T1000 (cell line): Measurements from ENCODE around the gene AK4.
"Not testable (repeated sequence)": the region's sequence is repeated elsewhere in the genome, so short reads cannot be mapped to it uniquely, and the experiment has no call there.

Experiments
- DNase-seq: peaks from one replicate; lab custom pipeline; 2025; ENCODE audit warnings: mixed read lengths; lab: John Stamatoyannopoulos, UW

Gene AK4

DNA sequence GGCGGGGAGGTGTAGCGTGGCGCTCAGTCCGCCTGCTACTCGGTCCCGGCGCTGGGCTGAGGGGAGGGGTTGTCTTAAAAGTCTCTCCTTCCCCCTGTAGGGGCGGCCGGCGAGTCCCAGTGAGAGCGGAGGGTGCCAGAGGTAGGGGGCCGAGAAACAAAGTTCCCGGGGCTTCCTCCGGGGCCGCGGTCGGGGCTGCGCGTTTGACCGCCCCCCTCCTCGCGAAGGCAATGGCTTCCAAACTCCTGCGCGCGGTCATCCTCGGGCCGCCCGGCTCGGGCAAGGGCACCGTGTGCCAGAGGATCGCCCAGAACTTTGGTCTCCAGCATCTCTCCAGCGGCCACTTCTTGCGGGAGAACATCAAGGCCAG is at the start of gene AK4:
AK4 (plus strand) TSS at position 26 of the 370 bp plus-strand sequence; CDS start at position 231, 205 bp downstream.
- DNase-seq = not testable (repeated sequence)

- no peak for DNase-seq
Measured at GRCh38 chr1:65103807-65104206, 44.2 kb upstream of the AK4 start.

DNA sequence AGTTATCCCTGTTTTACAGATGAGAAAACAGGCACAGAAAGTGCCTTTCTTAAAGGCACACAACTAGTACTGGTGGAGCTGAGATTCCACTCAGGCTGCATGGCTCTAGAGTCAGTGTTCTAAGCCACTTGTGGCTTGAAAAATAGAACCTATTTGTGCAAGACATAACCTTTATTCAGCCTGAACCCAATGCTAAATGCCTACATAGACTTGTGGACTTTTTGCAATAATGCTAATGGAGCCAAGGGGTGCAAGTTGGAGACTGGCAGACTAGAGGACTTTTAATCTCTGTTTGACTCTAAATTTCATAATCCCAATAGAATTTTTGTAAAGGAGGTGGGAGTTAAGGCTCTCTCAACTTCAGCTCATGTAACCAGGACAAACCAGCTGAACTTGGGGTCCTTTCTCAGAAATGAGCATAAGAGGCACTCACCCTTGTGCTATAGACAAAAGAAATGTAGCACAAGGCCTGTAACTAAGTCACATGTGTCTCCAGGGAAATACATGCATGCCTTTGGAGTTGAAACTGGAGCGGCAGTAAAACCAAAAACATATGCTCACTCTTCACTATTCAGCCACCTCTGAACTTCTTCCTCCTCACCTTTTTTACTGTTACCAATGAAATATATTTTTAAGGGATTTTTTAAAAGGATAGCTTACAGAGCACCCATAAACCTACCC is 43.0 kb upstream of the AK4 start:
- no peak for DNase-seq

- no peak for DNase-seq
Measured at GRCh38 chr1:65105596-65105995, 42.4 kb upstream of the AK4 start.

DNA sequence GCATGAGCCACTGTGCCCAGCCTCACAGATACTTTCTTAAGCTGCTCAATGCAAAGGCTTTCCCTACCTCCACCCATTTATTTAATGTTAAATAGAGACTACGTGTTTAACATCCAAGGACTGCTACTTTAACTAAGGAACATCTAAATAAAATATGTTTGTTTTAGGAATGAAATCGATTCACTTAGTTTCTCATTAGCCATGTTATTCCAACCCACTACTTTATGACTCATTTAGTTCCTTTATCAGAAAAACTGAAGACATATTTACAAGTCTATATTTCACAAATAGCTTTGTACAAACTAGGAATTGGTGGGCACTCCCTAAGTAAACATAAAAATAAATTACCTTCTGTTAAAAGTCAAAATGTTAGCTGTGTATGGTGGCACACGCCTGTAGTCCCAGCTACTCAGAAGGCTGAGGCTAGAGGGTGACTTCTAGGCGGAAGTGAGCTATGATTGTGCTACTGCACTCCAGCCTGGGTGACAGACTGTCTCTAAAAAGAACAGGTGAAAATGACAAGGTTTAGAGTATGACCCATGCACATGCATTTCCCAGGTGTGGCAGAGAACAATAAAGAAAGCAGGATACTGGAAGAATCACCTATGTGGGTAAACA is 39.9 kb upstream of the AK4 start:
- DNase-seq = no peak

DNA sequence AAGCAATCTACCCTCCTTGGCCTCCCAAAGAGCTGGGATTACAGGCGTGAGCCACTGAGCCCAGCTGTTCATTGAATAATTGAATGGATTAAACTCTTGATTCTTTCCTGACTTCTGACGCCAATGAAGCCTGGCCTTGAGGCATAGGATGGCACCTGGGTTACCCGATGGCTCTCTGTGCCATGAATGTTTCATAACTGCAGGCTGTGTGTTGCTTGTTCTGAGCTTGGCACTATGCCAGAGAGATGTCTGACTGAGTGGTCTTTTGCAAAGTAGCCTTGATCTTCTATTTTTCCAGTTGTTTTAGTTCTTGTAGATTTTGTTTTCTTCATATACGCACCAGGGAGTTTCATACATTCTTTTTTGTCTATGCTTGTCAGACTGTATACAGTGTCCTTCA is 38.5 kb upstream of the AK4 start:
- no peak for DNase-seq

DNA sequence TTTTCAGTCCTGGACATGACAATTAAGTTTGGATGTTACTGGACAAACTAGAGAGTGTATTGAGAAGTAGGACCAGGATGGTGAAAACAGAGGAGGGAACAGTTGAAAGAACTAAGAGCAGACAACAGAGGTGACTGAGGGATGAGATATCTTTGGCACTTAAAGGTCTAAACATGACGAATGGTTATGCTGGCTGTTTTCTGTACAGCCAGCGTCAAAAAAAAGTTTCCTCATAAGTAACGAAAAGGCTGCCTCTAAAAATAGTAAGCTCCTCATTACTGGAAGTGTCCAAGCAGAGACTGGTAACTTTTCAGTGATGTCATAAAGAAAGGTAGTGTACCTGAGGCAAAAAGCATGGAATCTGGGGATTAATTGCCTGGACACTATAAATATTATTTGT is 35.2 kb upstream of the AK4 start:
- no peak for DNase-seq

GRCh38 chr1:65113298-65113697 is 34.7 kb upstream of the AK4 start:
- DNase-seq = no peak

GRCh38 chr1:65114322-65114721 is 33.7 kb upstream of the AK4 start:
- no peak for DNase-seq

GRCh38 chr1:65119951-65120350 is 28.1 kb upstream of the AK4 start:
- no peak for DNase-seq

DNA sequence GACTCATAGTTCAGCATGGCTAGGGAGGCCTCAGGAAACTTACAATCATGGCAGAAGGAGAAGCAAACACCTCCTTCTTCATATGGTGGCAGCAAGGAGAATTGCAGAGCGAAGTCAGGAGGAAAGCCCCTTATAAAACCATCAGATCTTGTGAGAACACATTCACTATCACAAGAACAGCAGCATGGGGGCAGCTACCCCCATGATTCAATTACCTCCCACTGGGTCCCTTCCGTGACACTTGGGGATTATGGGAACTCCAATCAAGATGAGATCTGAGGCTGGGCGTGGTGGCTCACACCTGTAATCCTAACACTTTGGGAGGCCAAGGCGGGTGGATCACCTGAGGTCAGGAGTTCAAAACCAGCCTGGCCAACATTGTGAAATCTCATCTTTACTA is 18.9 kb upstream of the AK4 start:
- not testable (repeated sequence) for DNase-seq

GRCh38 chr1:65138524-65138923 is 9.5 kb upstream of the AK4 start:
- no peak for DNase-seq

DNA sequence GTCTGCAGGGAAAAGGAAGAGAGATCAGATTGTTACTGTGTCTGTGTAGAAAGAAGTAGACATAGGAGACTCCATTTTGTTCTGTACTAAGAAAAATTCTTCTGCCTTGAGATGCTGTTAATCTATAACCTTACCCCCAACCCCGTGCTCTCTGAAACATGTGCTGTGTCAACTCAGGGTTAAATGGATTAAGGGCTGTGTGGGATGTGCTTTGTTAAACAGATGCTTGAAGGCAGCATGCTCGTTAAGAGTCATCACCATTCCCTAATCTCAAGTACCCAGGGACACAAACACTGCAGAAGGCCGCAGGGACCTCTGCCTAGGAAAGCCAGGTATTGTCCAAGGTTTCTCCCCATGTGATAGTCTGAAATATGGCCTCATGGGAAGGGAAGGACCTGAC is 8.2 kb upstream of the AK4 start:
- not testable (repeated sequence) for DNase-seq

GRCh38 chr1:65141394-65141793 is 6.6 kb upstream of the AK4 start:
- DNase-seq = no peak

- no peak for DNase-seq
Measured at GRCh38 chr1:65141918-65142317, 6.1 kb upstream of the AK4 start.

DNA sequence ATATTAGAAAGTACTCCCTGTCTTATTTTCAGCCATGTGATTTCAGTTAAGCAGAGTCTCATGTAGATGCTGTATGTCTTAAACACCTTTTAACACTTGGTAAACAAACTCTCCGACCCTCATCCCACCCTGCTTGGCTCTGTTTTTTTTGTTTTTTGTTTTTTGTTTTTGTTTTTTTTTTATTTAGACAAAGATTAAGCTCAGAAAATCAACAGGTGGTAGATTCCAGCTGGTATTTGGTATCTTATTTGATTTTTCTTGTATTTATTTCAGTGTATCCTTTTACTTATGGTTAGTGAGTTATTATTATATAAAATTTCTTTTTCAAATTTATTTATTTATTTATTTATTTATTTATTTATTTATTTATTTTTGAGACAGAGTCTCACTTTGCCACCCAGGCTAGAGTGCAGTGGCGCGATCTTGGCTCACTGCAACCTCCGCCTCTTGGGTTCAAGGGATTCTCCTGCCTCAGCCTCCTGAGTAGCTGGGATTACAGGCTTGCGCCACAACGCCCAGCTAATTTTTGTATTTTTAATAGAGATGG is 4.8 kb upstream of the AK4 start:
- DNase-seq = not testable (repeated sequence)

DNA sequence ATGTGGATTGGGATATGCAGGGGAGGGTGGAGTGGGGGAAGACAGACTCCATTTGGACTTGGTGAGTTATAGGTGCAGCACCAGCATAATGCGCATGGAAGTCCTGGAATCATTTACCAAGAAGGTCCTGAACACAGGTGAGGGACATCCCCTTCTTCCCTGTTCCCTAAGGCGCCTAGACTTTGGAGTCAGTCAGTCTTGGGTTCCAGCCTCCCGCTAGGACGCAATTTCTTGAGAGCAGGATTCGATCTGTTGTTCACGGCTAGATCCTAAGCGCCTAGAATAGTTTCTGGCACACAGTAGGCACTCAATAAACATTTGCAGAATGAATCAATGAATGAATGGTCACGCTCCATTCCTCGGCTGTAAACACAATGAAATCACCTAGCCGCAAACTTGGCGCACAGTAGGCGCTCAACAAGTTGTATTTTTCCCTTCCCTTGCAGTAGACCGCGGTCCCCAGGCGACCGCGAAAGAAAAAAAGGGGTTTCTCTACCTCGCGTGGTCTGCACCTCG is 1.0 kb upstream of the AK4 start:
- DNase-seq = no peak

GRCh38 chr1:65147424-65148177 is 402 bp upstream of the AK4 start:
- DNase-seq = peak; percentile 66

GRCh38 chr1:65148548-65149350 is 746 bp downstream of the AK4 start:
- peak; percentile 57 for DNase-seq

GRCh38 chr1:65149351-65150107 is 1.5 kb downstream of the AK4 start:
- DNase-seq = no peak

DNA sequence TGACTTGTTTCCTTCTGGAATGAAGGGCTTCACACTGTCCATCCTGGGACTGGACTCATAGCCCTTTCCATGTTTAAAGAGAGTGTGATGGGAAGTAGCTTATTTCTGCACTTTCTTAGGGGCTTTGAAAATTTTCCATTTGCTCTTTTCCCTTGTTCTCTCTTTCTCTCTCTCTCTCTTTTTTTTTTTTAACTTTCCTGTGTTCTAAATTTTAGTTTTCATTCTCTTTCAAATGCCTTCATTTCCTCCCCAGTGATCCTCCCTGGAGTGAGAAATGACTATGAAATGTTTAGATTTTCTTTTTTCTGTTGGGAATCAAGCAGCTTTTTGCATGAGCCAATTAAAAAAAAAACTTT is 2.1 kb downstream of the AK4 start:
- no peak for DNase-seq
